Neural cell (in vitro differentiated cells): ENCODE results near the gene POLR1G. TPM values are rescaled to one million over a fixed set of nuclear protein-coding genes. Genes with fewer than 3 reads are reported as not detected.

Experiments used
- H2AFZ ChIP-seq: fragments of 200-600, 300-800 bp; sonication (generic), shearing (Covaris generic); 2 replicates; pipeline ENCODE4 v1.6.0; 2014; ENCODE audit warnings: low read depth, mild to moderate bottlenecking, antibody characterized with exemption, low read length, moderate library complexity
- H3F3A ChIP-seq: fragments of 200-600 bp; shearing (Covaris generic); 2 replicates; pipeline ENCODE4 v1.6.1; 2016; ENCODE audit warnings: mild to moderate bottlenecking, moderate library complexity, mixed read lengths, antibody characterized with exemption, low read length; ENCODE audit not compliant: insufficient read depth, poor library complexity, severe bottlenecking
- H3K27ac ChIP-seq: fragments of 200-600, 300-800 bp; sonication (generic), shearing (Covaris generic); 2 replicates; pipeline ENCODE4 v1.5.1; 2014; ENCODE audit warnings: mild to moderate bottlenecking, low read length, moderate library complexity
- H3K27me3 ChIP-seq: fragments of 300-800, 200-600 bp; sonication (generic), shearing (Covaris generic); 2 replicates; pipeline ENCODE4 v1.6.0; 2014; ENCODE audit warnings: mild to moderate bottlenecking, low read depth, low read length, moderate library complexity; ENCODE audit not compliant: insufficient read depth
- H3K36me3 ChIP-seq: fragments of 300-800, 200-600 bp; sonication (generic), shearing (Covaris generic); 2 replicates; pipeline ENCODE4 v1.5.1; 2014; ENCODE audit warnings: mild to moderate bottlenecking, antibody characterized with exemption, low read length, moderate library complexity; ENCODE audit not compliant: insufficient read depth
- H3K4me2 ChIP-seq: fragments of 300-800, 200-600 bp; sonication (generic), shearing (Covaris generic); 2 replicates; pipeline ENCODE4 v1.6.0; 2014; ENCODE audit warnings: mild to moderate bottlenecking, low read length
- H3K4me3 ChIP-seq: fragments of 300-800, 200-600 bp; sonication (generic), shearing (Covaris generic); 2 replicates; pipeline ENCODE4 v1.5.1; 2014; ENCODE audit warnings: mild to moderate bottlenecking, low read length, moderate library complexity
- H3K79me2 ChIP-seq: fragments of 200-600 bp; shearing (Covaris generic); replicated peaks from 2 replicates; pipeline ENCODE4 v1.6.0; 2014; ENCODE audit warnings: mild to moderate bottlenecking, low read length, moderate library complexity; ENCODE audit not compliant: insufficient read depth
- H3K9ac ChIP-seq: fragments of 300-800, 200-600 bp; sonication (generic), shearing (Covaris generic); 2 replicates; pipeline ENCODE4 v1.6.1; 2016; ENCODE audit warnings: mild to moderate bottlenecking, low read length, mixed read lengths
- H3K9me2 ChIP-seq: fragments of 200-600 bp; shearing (Covaris generic); 2 replicates; pipeline ENCODE4 v1.6.1; 2016; ENCODE audit warnings: mild to moderate bottlenecking, low read length, mixed read lengths; ENCODE audit not compliant: insufficient read depth
- H3K9me3 ChIP-seq: fragments of 200-600, 300-800 bp; sonication (generic), shearing (Covaris generic); 2 replicates; pipeline ENCODE4 v1.6.1; 2016; ENCODE audit warnings: mild to moderate bottlenecking, mixed run types, low read length, moderate library complexity, mixed read lengths
- H4K20me1 ChIP-seq: fragments of 200-600 bp; shearing (Covaris generic); 2 replicates; pipeline ENCODE4 v1.6.1; 2016; ENCODE audit warnings: mild to moderate bottlenecking, mixed run types; ENCODE audit not compliant: insufficient read depth
- EP300 ChIP-seq: fragments of 450-650 bp; conservative IDR thresholded peaks from 2 replicates; pipeline ENCODE4 v1.6.1; 2014; ENCODE audit warnings: antibody characterized with exemption, mild to moderate bottlenecking, moderate library complexity; ENCODE audit not compliant: poor library complexity, severe bottlenecking
- EZH2 ChIP-seq: fragments of 200-600, 300-800 bp; shearing (Covaris generic), sonication (generic); IDR thresholded peaks from 2 replicates; pipeline ENCODE4 v1.6.1; 2014; ENCODE audit warnings: antibody characterized with exemption, low read length, borderline replicate concordance, mild to moderate bottlenecking; ENCODE audit not compliant: insufficient read depth, poor library complexity, severe bottlenecking
- MXI1 ChIP-seq: fragments of 450-650 bp; conservative IDR thresholded peaks from 2 replicates; pipeline ENCODE4 v1.6.1; 2014; ENCODE audit warnings: antibody characterized with exemption, mild to moderate bottlenecking; ENCODE audit not compliant: poor library complexity, severe bottlenecking
- POLR2AphosphoS5 ChIP-seq: IDR thresholded peaks from 2 replicates; pipeline ENCODE4 v1.6.1; 2012
- RAD21 ChIP-seq: fragments of 450-650 bp; conservative IDR thresholded peaks from 2 replicates; pipeline ENCODE4 v1.6.1; 2014; ENCODE audit warnings: antibody characterized with exemption, mild to moderate bottlenecking, moderate library complexity
- SMC3 ChIP-seq: fragments of 450-650 bp; conservative IDR thresholded peaks from 2 replicates; pipeline ENCODE4 v1.6.1; 2014; ENCODE audit warnings: antibody characterized with exemption, mild to moderate bottlenecking, moderate library complexity; ENCODE audit not compliant: poor library complexity
- TAF1 ChIP-seq: IDR thresholded peaks from 2 replicates; pipeline ENCODE4 v1.6.1; 2012; ENCODE audit warnings: low read depth
- polyA plus RNA-seq: library from polyadenylated mRNA; depleted of rRNA; stranded (reverse); fragments of >200 nt; gene quantifications from 2 replicates; pipeline ENCODE4 v1.2.3, GENCODE V29; 2014
- TF ChIP-seq, protein P1 (sequence below): fragments of 450-650 bp; IDR thresholded peaks from 2 replicates; pipeline ENCODE4 v1.5.1; 2014; ENCODE audit warnings: antibody characterized with exemption, mild to moderate bottlenecking, moderate library complexity; ENCODE audit not compliant: poor library complexity, severe bottlenecking
- TF ChIP-seq, protein P2 (sequence below): IDR thresholded peaks from 2 replicates; pipeline ENCODE4 v1.6.1; 2012; ENCODE audit warnings: borderline replicate concordance

POLR1G gene
- polyA plus RNA-seq, 1 donor from 2014 or later: 2.4 TPM

DNA sequence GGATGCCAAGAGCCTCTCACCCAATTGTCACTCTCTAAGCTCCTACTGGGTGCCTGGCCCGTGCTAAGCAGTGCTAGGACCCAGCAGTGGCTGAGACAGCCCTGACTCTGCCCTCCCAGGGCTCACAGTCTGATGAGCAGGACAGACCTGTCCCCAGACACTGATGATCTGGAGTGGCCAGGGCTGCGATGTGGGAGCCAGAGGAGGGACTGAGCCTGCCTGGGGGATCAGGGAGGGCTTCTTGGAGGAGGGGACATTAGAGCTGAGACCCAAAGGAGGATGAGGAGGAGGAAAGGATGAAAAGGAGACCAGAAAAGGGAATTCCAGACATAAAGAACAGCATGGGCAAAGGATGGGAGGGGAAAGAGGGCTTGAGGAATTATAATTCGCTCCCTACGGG lies 10.7 kb downstream of the POLR1G start:
- Histone ChIP-seq H3K79me2 (no peaks in the 10 kb centered on the region), H4K20me1 (no peaks in the 10 kb centered on the region), H3K27ac (no peak overlapping the region), H3K9me3 (no peaks in the 10 kb centered on the region), H3K9me2 (no peaks in the 10 kb centered on the region), H3K27me3 (no peaks in the 10 kb centered on the region), H2AFZ (no peak overlapping the region), H3F3A (no peaks in the 10 kb centered on the region), H3K9ac (no peak overlapping the region), H3K4me3 (no peak overlapping the region), H3K4me2 (no peak overlapping the region), H3K36me3 (no peaks in the 10 kb centered on the region)
- TF ChIP-seq RAD21 (no peak), TAF1 (no peak), EZH2 (no peak), EP300 (no peak), SMC3 (no peak), MXI1 (no peak), POLR2AphosphoS5 (no peak)
- TF ChIP-seq, protein P1, sequence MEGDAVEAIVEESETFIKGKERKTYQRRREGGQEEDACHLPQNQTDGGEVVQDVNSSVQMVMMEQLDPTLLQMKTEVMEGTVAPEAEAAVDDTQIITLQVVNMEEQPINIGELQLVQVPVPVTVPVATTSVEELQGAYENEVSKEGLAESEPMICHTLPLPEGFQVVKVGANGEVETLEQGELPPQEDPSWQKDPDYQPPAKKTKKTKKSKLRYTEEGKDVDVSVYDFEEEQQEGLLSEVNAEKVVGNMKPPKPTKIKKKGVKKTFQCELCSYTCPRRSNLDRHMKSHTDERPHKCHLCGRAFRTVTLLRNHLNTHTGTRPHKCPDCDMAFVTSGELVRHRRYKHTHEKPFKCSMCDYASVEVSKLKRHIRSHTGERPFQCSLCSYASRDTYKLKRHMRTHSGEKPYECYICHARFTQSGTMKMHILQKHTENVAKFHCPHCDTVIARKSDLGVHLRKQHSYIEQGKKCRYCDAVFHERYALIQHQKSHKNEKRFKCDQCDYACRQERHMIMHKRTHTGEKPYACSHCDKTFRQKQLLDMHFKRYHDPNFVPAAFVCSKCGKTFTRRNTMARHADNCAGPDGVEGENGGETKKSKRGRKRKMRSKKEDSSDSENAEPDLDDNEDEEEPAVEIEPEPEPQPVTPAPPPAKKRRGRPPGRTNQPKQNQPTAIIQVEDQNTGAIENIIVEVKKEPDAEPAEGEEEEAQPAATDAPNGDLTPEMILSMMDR: no peak
- TF ChIP-seq, protein P2, sequence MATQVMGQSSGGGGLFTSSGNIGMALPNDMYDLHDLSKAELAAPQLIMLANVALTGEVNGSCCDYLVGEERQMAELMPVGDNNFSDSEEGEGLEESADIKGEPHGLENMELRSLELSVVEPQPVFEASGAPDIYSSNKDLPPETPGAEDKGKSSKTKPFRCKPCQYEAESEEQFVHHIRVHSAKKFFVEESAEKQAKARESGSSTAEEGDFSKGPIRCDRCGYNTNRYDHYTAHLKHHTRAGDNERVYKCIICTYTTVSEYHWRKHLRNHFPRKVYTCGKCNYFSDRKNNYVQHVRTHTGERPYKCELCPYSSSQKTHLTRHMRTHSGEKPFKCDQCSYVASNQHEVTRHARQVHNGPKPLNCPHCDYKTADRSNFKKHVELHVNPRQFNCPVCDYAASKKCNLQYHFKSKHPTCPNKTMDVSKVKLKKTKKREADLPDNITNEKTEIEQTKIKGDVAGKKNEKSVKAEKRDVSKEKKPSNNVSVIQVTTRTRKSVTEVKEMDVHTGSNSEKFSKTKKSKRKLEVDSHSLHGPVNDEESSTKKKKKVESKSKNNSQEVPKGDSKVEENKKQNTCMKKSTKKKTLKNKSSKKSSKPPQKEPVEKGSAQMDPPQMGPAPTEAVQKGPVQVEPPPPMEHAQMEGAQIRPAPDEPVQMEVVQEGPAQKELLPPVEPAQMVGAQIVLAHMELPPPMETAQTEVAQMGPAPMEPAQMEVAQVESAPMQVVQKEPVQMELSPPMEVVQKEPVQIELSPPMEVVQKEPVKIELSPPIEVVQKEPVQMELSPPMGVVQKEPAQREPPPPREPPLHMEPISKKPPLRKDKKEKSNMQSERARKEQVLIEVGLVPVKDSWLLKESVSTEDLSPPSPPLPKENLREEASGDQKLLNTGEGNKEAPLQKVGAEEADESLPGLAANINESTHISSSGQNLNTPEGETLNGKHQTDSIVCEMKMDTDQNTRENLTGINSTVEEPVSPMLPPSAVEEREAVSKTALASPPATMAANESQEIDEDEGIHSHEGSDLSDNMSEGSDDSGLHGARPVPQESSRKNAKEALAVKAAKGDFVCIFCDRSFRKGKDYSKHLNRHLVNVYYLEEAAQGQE: no peak

DNA sequence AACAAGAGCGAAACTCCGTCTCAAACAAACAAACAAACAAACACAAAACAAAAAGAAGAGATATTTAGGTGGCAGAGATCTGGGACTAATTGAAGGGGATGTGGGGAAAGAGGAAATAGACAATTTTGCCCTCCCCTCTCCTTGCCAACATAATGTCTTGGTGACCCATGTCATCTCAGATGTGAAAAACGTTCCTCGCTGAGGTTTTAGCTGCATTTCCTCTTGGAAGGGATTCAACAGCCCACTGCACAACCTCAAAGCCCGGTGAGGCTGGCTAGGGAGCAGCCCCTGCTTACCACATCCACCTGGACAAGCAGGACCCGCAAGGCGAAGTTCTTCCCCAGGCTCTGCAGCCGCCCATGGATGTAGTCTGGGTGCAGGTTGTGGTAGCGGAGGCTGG lies 12.4 kb downstream of the POLR1G start:
- peaks cover 4% of the 10 kb centered on the region for H3K79me2 ChIP-seq
- H3K27ac ChIP-seq: no peak overlapping the region
- H3K9me3 ChIP-seq: no peaks in the 10 kb centered on the region
- TF ChIP-seq RAD21 (no peak), EP300 (no peak), TAF1 (no peak), MXI1 (no peak), POLR2AphosphoS5 (no peak), EZH2 (no peak), SMC3 (no peak)
- TF ChIP-seq, protein P1: no peak
- TF ChIP-seq, protein P2: no peak
- no peak overlapping the region for H2AFZ ChIP-seq
- no peaks in the 10 kb centered on the region for H3K27me3 ChIP-seq
- H3K9me2 ChIP-seq: no peaks in the 10 kb centered on the region
- H4K20me1 ChIP-seq: no peaks in the 10 kb centered on the region
- H3F3A ChIP-seq: no peaks in the 10 kb centered on the region
- no peak overlapping the region for H3K9ac ChIP-seq
- no peak overlapping the region for H3K4me2 ChIP-seq
- H3K36me3 ChIP-seq: no peaks in the 10 kb centered on the region
- no peak overlapping the region for H3K4me3 ChIP-seq
